IMR-90 (cell line): ENCODE measurements around the gene LDLRAD4. TPM values are rescaled to one million over a fixed set of nuclear protein-coding genes. Genes with fewer than 3 reads are reported as not detected.

Experiments
- ATAC-seq: fragments of 200-7000 bp; cut with Tn5 transposase; 2 replicates; pipeline ENCODE4 v1.9.1; 2020; ENCODE audit warnings: low read depth, mild to moderate bottlenecking, moderate library complexity
- BruUV-seq: library from RNA; stranded (reverse); fragments of 400-500 nt; replicated peaks from 2 replicates; lab custom pipeline; 2021; lab: Mats Ljungman, UMichigan
- CTCF ChIA-PET: fragments of 300-600 bp; formaldehyde crosslinking; extraction: SDS; loops from one replicate; lab custom pipeline; 2021; ENCODE audit warnings: antibody characterized with exemption; lab: Yijun Ruan, JAX
- POLR2A ChIA-PET: fragments of 300-600 bp; sonication (Branson Sonifier 250); formaldehyde crosslinking; loops from one replicate; lab custom pipeline; 2022; ENCODE audit warnings: antibody characterized with exemption; ENCODE audit not compliant: unreplicated experiment; lab: Charles Lee
- DNase-seq: peaks from one replicate; pipeline ENCODE4 v3.0.0; 2013
- H2AFZ ChIP-seq: replicated peaks from 2 replicates; pipeline ENCODE3; 2013; ENCODE audit warnings: low read length, mild to moderate bottlenecking; ENCODE audit not compliant: poor library complexity
- H2AK5ac ChIP-seq: 2 replicates; pipeline ENCODE4 v1.6.1; 2013; ENCODE audit warnings: low read depth, low read length, inconsistent platforms
- H2AK9ac ChIP-seq: replicated peaks from 2 replicates; pipeline ENCODE3; 2013; ENCODE audit warnings: mild to moderate bottlenecking, low read depth, low read length, moderate library complexity; ENCODE audit not compliant: poor library complexity
- H2BK120ac ChIP-seq: 2 replicates; pipeline ENCODE4 v1.6.1; 2013; ENCODE audit warnings: low read depth, low read length, inconsistent platforms
- H2BK15ac ChIP-seq: 3 replicates; pipeline ENCODE4 v1.6.1; 2013; ENCODE audit warnings: low read depth, low read length, inconsistent platforms
- H2BK20ac ChIP-seq: 2 replicates; pipeline ENCODE4 v1.6.1; 2013; ENCODE audit warnings: low read depth, mild to moderate bottlenecking, inconsistent platforms, low read length, moderate library complexity
- H2BK5ac ChIP-seq: 2 replicates; pipeline ENCODE4 v1.6.1; 2013; ENCODE audit warnings: mild to moderate bottlenecking, low read depth, low read length, inconsistent platforms; ENCODE audit not compliant: poor library complexity, severe bottlenecking
- H3K14ac ChIP-seq: replicated peaks from 2 replicates; pipeline ENCODE4 v1.6.1; 2013; ENCODE audit warnings: low read depth, low read length, inconsistent platforms
- H3K18ac ChIP-seq: 2 replicates; pipeline ENCODE4 v1.6.1; 2013; ENCODE audit warnings: low read depth, low read length, control low read depth
- H3K23ac ChIP-seq: 2 replicates; pipeline ENCODE4 v1.6.1; 2013; ENCODE audit warnings: low read depth, low read length, inconsistent platforms
- H3K27ac ChIP-seq: 2 replicates; pipeline ENCODE4 v1.5.1; 2013; ENCODE audit warnings: mild to moderate bottlenecking, control low read depth, low read length; ENCODE audit not compliant: insufficient read depth
- H3K27me3 ChIP-seq: 2 replicates; pipeline ENCODE4 v1.6.1; 2013; ENCODE audit warnings: low read length; ENCODE audit not compliant: control insufficient read depth, insufficient read depth
- H3K36me3 ChIP-seq: 2 replicates; pipeline ENCODE4 v1.6.1; 2013; ENCODE audit warnings: low read length, mixed read lengths; ENCODE audit not compliant: control insufficient read depth, insufficient read depth
- H3K4ac ChIP-seq: 2 replicates; pipeline ENCODE4 v1.6.1; 2013; ENCODE audit warnings: low read depth, low read length, inconsistent platforms
- H3K4me1 ChIP-seq: 2 replicates; pipeline ENCODE4 v1.6.1; 2013; ENCODE audit warnings: low read length, mixed read lengths; ENCODE audit not compliant: control insufficient read depth, insufficient read depth
- H3K4me2 ChIP-seq: 2 replicates; pipeline ENCODE4 v1.6.1; 2013; ENCODE audit warnings: low read depth, mild to moderate bottlenecking, control low read depth, low read length, moderate library complexity
- H3K4me3 ChIP-seq: 2 replicates; pipeline ENCODE4 v1.5.1; 2013; ENCODE audit warnings: low read depth, mild to moderate bottlenecking, control low read depth, low read length, moderate library complexity; ENCODE audit not compliant: insufficient read depth
- H3K56ac ChIP-seq: 2 replicates; pipeline ENCODE4 v1.6.1; 2013; ENCODE audit warnings: low read length, inconsistent platforms; ENCODE audit not compliant: insufficient read depth; ENCODE audit errors: extremely low read depth
- H3K79me1 ChIP-seq, 2 experiments: 2 replicates each; pipeline ENCODE4 v1.6.1; 2013; ENCODE audit warnings: low read length in 2 of 2, inconsistent platforms in 1 of 2, low read depth in 1 of 2
- H3K9ac ChIP-seq: 2 replicates; pipeline ENCODE4 v1.6.1; 2013; ENCODE audit warnings: low read depth, low read length, control low read depth
- H3K9me1 ChIP-seq: 2 replicates; pipeline ENCODE4 v1.6.1; 2013; ENCODE audit warnings: low read length, inconsistent platforms; ENCODE audit not compliant: insufficient read depth
- H3K9me3 ChIP-seq: 2 replicates; pipeline ENCODE4 v1.6.1; 2013; ENCODE audit warnings: low read length; ENCODE audit not compliant: control insufficient read depth, insufficient read depth
- H4K20me1 ChIP-seq: 2 replicates; pipeline ENCODE4 v1.6.1; 2013; ENCODE audit warnings: low read length, inconsistent platforms; ENCODE audit not compliant: insufficient read depth
- H4K5ac ChIP-seq: 2 replicates; pipeline ENCODE4 v1.6.1; 2013; ENCODE audit warnings: mild to moderate bottlenecking, low read depth, low read length, control low read depth
- H4K8ac ChIP-seq, 2 experiments: 2 replicates each; pipeline ENCODE4 v1.6.1; 2013; ENCODE audit warnings: low read depth in 2 of 2, low read length in 2 of 2, control low read depth in 1 of 2, inconsistent platforms in 1 of 2
- H4K91ac ChIP-seq: 2 replicates; pipeline ENCODE4 v1.6.1; 2013; ENCODE audit warnings: low read depth, low read length, inconsistent platforms; ENCODE audit not compliant: insufficient read depth
- BHLHE40 ChIP-seq: fragments of 150-350 bp; IDR thresholded peaks from 2 replicates; pipeline ENCODE4 v1.6.1; 2016; ENCODE audit warnings: mild to moderate bottlenecking, low read depth, low read length
- CEBPB ChIP-seq: IDR thresholded peaks from 2 replicates; pipeline ENCODE4 v1.6.1; 2012; ENCODE audit warnings: low read depth, low read length, improper control_type of control experiment
- CHD1 ChIP-seq: IDR thresholded peaks from 2 replicates; pipeline ENCODE4 v1.6.1; 2012; ENCODE audit warnings: low read depth, low read length, improper control_type of control experiment
- FOS ChIP-seq: fragments of 150-350 bp; IDR thresholded peaks from 2 replicates; pipeline ENCODE4 v1.6.1; 2016; ENCODE audit warnings: low read depth, low read length
- MAFK ChIP-seq: IDR thresholded peaks from 2 replicates; pipeline ENCODE4 v1.6.1; 2012; ENCODE audit warnings: low read depth, low read length, improper control_type of control experiment
- MAZ ChIP-seq: IDR thresholded peaks from 2 replicates; pipeline ENCODE4 v1.6.1; 2012; ENCODE audit warnings: low read depth, mild to moderate bottlenecking, low read length, improper control_type of control experiment, moderate library complexity, borderline replicate concordance
- MXI1 ChIP-seq: IDR thresholded peaks from 2 replicates; pipeline ENCODE4 v1.6.1; 2012; ENCODE audit warnings: low read depth, mild to moderate bottlenecking, low read length, moderate library complexity, borderline replicate concordance
- NFE2L2 ChIP-seq: fragments of 150-350 bp; IDR thresholded peaks from 2 replicates; pipeline ENCODE4 v1.6.1; 2016; ENCODE audit warnings: low read depth, mild to moderate bottlenecking, low read length
- POLR2A ChIP-seq: IDR thresholded peaks from 2 replicates; pipeline ENCODE4 v1.6.1; 2012; ENCODE audit warnings: mild to moderate bottlenecking, low read depth, low read length
- RAD21 ChIP-seq: IDR thresholded peaks from 2 replicates; pipeline ENCODE4 v1.6.1; 2012; ENCODE audit warnings: low read length, improper control_type of control experiment
- RCOR1 ChIP-seq: IDR thresholded peaks from 2 replicates; pipeline ENCODE4 v1.6.1; 2012; ENCODE audit warnings: mild to moderate bottlenecking, low read length, improper control_type of control experiment; ENCODE audit not compliant: insufficient replicate concordance
- RFX5 ChIP-seq: IDR thresholded peaks from 2 replicates; pipeline ENCODE4 v1.8.0; 2012; ENCODE audit warnings: low read depth, mild to moderate bottlenecking, low read length, moderate library complexity
- SMC3 ChIP-seq: fragments of 150-350 bp; IDR thresholded peaks from 2 replicates; pipeline ENCODE4 v1.6.1; 2016; ENCODE audit warnings: low read depth, mild to moderate bottlenecking, antibody characterized with exemption, low read length, moderate library complexity
- WGBS, 2 experiments: methylation state at CpG; one replicate each; pipeline versions ENCODE4 v1.1.5 to v1.1.7; 2013; ENCODE audit warnings: missing lambda C conversion rate in 2 of 2; ENCODE audit not compliant: insufficient read length in 1 of 2; ENCODE audit errors: extremely low coverage in 2 of 2; 5-methylcytosine and 5-hydroxymethylcytosine counted together
- dilution Hi-C: fragments of 300-500 bp; cut with HindIII; formaldehyde crosslinking; loops from one replicate; pipeline ENCODE4 v1.14.3; 2018; ENCODE audit warnings: low sequenced_read_pairs; ENCODE audit not compliant: unreplicated experiment
- in situ Hi-C: fragments of 300-500 bp; cut with MboI; formaldehyde crosslinking; loops from 3 replicates; pipeline ENCODE4 v1.14.3; 2019; ENCODE audit warnings: low sequenced_read_pairs, inconsistent platforms, mixed read lengths
- intact Hi-C: fragments of 100-400 bp; cut with micrococcal nuclease; formaldehyde crosslinking; loops from 2 replicates; pipeline ENCODE4 v1.10.0; 2022
- polyA plus RNA-seq, 3 experiments: library from polyadenylated mRNA; depleted of rRNA; stranded (reverse); fragments of >200 nt; gene quantifications; 2 replicates each; pipeline ENCODE4 v1.2.3, GENCODE V29; 2012; ENCODE audit warnings: low replicate concordance in 1 of 3
- total RNA-seq: library from RNA; depleted of rRNA; stranded (reverse); fragments of >200 nt; gene quantifications from 2 replicates; pipeline ENCODE4 v1.2.3, GENCODE V29; 2012
- TF ChIP-seq, protein P1 (sequence below): fragments of 150-350 bp; IDR thresholded peaks from 2 replicates; pipeline ENCODE4 v1.6.1; 2016; ENCODE audit warnings: low read depth, mild to moderate bottlenecking, low read length, moderate library complexity, borderline replicate concordance
- TF ChIP-seq, protein P2 (sequence below): conservative IDR thresholded peaks from 2 replicates; pipeline ENCODE4 v1.5.1; 2012; ENCODE audit warnings: mild to moderate bottlenecking, low read depth, low read length, improper control_type of control experiment

The LDLRAD4 gene
- total and polyA plus RNA-seq, 2 of the 4 experiments (the other 2 are of a cell fraction), result not detected

DNA sequence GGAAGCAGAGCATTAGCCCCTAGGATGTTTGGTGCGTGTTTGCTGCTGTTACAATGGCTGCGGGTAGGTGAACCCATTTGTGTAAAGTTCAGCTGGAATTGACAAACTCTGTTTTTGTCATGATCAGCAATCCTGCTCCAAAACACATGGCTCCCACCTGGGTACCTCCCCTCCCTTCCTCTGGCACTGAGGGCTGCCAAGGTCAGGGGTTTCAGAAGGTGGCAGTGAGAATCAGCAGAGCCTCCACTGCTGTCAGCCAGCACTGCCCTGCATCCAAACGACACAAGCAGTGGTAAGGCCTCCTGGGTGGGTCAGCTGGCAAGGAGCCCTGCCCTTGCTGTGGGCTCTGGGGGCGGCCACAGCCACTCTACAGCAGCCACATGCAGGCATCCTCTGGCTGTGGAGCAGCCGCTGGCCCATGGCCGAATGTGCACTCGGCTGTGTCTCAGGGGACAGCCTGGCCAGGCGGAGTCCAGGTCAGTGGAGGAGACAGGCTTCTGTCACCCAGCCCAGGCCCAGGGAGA is 32.8 kb upstream of the LDLRAD4 start:
- intact Hi-C loops, result no loop called here
- Histone ChIP-seq H3K4me2 (no peak overlapping the region), H3K4ac (no peak overlapping the region), H2BK15ac (no peak overlapping the region), H2BK5ac (no peak overlapping the region), H3K23ac (no peak overlapping the region), H3K56ac (no peak overlapping the region), H2BK20ac (no peak overlapping the region), H3K79me1 (no peaks in the 10 kb centered on the region), H4K91ac (no peak overlapping the region), H3K27me3 (peaks cover 26% of the 10 kb centered on the region), H2AK5ac (no peak overlapping the region), H4K5ac (no peak overlapping the region), H2BK120ac (no peak overlapping the region), H4K20me1 (no peaks in the 10 kb centered on the region), H3K4me3 (no peak overlapping the region), H3K9ac (no peak overlapping the region), H3K4me1 (no peaks in the 10 kb centered on the region), H3K14ac (no peak overlapping the region), H2AK9ac (no peak overlapping the region), H3K18ac (no peak overlapping the region), H3K9me3 (no peaks in the 10 kb centered on the region), H2AFZ (no peak overlapping the region), H4K8ac (no peak overlapping the region), H3K36me3 (no peaks in the 10 kb centered on the region), H3K9me1 (no peaks in the 10 kb centered on the region), H3K27ac (no peak overlapping the region)
- ChIA-PET CTCF (no interaction called here), POLR2A (no interaction called here)
- DNase-seq (no peak), ATAC-seq (no peak)
- TF ChIP-seq BHLHE40 (no peak), RAD21 (no peak), RFX5 (no peak), CEBPB (no peak), POLR2A (no peak), RCOR1 (no peak), CHD1 (no peak), MAZ (no peak), NFE2L2 (no peak), MAFK (no peak), MXI1 (no peak), FOS (no peak), SMC3 (no peak)
- TF ChIP-seq, protein P1, sequence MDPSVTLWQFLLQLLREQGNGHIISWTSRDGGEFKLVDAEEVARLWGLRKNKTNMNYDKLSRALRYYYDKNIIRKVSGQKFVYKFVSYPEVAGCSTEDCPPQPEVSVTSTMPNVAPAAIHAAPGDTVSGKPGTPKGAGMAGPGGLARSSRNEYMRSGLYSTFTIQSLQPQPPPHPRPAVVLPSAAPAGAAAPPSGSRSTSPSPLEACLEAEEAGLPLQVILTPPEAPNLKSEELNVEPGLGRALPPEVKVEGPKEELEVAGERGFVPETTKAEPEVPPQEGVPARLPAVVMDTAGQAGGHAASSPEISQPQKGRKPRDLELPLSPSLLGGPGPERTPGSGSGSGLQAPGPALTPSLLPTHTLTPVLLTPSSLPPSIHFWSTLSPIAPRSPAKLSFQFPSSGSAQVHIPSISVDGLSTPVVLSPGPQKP, result no peak
- TF ChIP-seq, protein P2, sequence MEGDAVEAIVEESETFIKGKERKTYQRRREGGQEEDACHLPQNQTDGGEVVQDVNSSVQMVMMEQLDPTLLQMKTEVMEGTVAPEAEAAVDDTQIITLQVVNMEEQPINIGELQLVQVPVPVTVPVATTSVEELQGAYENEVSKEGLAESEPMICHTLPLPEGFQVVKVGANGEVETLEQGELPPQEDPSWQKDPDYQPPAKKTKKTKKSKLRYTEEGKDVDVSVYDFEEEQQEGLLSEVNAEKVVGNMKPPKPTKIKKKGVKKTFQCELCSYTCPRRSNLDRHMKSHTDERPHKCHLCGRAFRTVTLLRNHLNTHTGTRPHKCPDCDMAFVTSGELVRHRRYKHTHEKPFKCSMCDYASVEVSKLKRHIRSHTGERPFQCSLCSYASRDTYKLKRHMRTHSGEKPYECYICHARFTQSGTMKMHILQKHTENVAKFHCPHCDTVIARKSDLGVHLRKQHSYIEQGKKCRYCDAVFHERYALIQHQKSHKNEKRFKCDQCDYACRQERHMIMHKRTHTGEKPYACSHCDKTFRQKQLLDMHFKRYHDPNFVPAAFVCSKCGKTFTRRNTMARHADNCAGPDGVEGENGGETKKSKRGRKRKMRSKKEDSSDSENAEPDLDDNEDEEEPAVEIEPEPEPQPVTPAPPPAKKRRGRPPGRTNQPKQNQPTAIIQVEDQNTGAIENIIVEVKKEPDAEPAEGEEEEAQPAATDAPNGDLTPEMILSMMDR, result no peak
- no TSS peak for BruUV-seq
- dilution Hi-C loops, result no loop called here
- WGBS, 2 experiments, result 66% methylated on average over 5 of the region's 8 CpGs; no CpG with 5 or more reads in 1 of the 2 experiments
- in situ Hi-C loops, result no loop called here
